GM19099 (cell line): Measurements from ENCODE around the gene MIA2.

ENCODE experiments used
- POLR2A ChIP-seq: IDR thresholded peaks from 3 replicates; pipeline ENCODE4 v1.6.1; 2011; ENCODE audit warnings: low read depth; ENCODE audit not compliant: insufficient read length; ENCODE audit errors: extremely low read depth

MIA2 gene

DNA sequence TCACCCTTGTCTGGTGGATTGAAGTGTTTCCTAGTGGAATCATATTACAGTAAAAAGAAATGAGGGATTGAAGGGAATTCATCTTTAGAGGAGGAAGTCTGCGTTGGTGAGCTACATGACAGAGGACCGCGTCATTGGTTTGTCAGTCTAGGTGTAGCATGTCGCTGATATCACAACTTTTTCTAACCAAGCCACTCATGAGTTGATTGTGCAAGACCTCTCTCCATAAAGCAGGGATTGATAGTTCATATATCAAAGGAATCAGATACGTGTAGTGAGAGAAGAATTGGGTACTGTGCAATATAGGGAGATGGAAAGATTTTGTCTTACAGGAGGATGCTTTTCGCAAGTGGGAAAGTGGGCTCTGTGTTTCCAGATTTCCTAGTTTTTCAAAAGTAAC, 201.5 kb downstream of the MIA2 start:
- no peak for TF ChIP-seq POLR2A
